Brain microvascular endothelial cell (primary cell): ENCODE data around the gene POU6F2.

Experiments used
- DNase-seq: peaks from one replicate; pipeline ENCODE4 v3.0.0-alpha.2; 2020
- H3K27ac ChIP-seq: fragments of 250-450 bp; sonication (Bioruptor Pico); 2 replicates; pipeline ENCODE4 v1.5.1; 2020; ENCODE audit warnings: mild to moderate bottlenecking, moderate library complexity
- H3K27me3 ChIP-seq: fragments of 250-450 bp; sonication (Bioruptor Pico); replicated peaks from 2 replicates; pipeline ENCODE4 v1.5.1; 2020; ENCODE audit warnings: mild to moderate bottlenecking
- H3K36me3 ChIP-seq: fragments of 250-450 bp; sonication (Bioruptor Pico); replicated peaks from 2 replicates; pipeline ENCODE4 v1.5.1; 2020; ENCODE audit warnings: mild to moderate bottlenecking
- H3K4me3 ChIP-seq: 2 replicates; pipeline ENCODE4 v1.5.1; 2011; ENCODE audit warnings: low read depth, mild to moderate bottlenecking, control low read depth, low read length, moderate library complexity
- CTCF ChIP-seq: IDR thresholded peaks from 2 replicates; pipeline ENCODE4 v1.5.1; 2011; ENCODE audit warnings: low read depth, mild to moderate bottlenecking, moderate library complexity, low read length, control low read depth, inconsistent platforms; ENCODE audit errors: missing control alignments
- in situ Hi-C: cut with HindIII; loops from 2 replicates; pipeline ENCODE4 v1.10.0; 2017; ENCODE audit warnings: low sequenced_read_pairs, low pct_ligation_motif_present

Gene POU6F2

DNA sequence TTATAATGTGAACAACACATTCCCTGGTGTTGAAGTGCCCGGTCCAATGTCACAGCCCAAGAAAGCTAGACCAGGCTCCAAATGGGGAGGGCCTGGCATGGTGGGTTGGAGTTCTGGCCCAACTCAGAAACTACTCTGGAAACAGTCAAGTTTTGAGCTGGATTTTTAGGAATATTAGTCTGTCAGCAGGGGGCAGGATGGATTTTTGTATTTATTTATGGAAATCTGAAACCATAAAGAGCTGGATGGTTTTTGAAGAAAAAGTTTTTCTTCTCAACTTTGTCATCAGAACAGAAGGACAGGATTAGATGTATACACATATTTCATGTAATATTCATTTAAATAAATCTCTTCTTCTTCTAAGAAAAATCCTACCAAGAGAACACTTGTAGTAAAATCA, 97.5 kb downstream of the POU6F2 start:
- no peak overlapping the region for H3K4me3 ChIP-seq
- H3K27me3 ChIP-seq, result no peaks in the 10 kb centered on the region
- H3K36me3 ChIP-seq, result no peaks in the 10 kb centered on the region
- DNase-seq, result no peak
- peak; percentile 4 for TF ChIP-seq CTCF
- no peak overlapping the region for H3K27ac ChIP-seq
- in situ Hi-C loops, result no loop called here

- Histone ChIP-seq H3K27me3 (peaks cover 2% of the 10 kb centered on the region), H3K4me3 (no peak overlapping the region), H3K36me3 (no peaks in the 10 kb centered on the region), H3K27ac (no peak overlapping the region)
- in situ Hi-C loops, result no loop called here
- DNase-seq, result no peak
- no peak for TF ChIP-seq CTCF
These were observed 106.1 kb downstream of the POU6F2 start for GRCh38 chr7:39083781-39084180.

DNA sequence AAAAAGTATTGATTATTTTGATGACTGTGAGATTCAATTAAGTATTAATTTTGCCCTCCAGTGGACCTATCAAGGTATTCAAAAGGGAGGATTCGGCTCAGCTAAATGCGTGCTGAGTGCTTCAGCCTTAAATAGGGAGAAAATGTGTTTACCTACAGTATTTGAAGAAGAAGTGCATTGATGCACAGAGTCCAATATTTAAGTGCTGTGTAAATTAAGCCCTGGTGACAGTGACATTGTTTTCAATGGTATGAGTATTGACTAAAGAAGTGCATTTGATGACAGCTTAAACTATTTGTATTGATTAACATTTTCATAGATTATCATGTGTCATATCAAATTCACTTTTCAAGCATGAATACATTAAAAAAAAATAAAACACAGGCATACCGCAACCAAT, 106.6 kb downstream of the POU6F2 start:
- TF ChIP-seq CTCF, result no peak
- Histone ChIP-seq H3K27me3 (peaks cover 2% of the 10 kb centered on the region), H3K36me3 (no peaks in the 10 kb centered on the region), H3K4me3 (no peak overlapping the region), H3K27ac (no peak overlapping the region)
- in situ Hi-C loops, result no loop called here
- no peak for DNase-seq

DNA sequence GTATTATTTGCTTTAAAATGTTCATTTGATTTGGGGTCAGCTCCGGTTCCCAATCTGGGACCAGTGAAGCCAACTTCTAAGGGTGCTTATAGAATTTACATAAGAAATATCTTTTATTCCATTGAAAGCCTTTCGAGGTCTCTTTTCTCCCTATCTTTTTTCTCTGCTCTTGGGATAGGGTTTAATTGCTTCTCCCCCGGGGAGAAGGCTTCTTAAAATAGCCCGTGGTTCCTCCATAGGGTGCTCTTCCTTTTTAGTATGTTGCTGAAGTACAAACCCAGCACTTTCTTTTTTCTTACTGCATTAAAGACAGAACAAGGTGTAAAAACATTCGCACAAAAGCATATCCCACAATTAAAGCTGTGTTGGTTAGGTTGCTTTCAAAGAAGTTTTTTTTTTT, 107.5 kb downstream of the POU6F2 start:
- H3K36me3 ChIP-seq, result no peaks in the 10 kb centered on the region
- in situ Hi-C loops, result no loop called here
- peaks cover 2% of the 10 kb centered on the region for H3K27me3 ChIP-seq
- DNase-seq, result no peak
- TF ChIP-seq CTCF, result no peak
- no peak overlapping the region for H3K4me3 ChIP-seq
- no peak overlapping the region for H3K27ac ChIP-seq

DNA sequence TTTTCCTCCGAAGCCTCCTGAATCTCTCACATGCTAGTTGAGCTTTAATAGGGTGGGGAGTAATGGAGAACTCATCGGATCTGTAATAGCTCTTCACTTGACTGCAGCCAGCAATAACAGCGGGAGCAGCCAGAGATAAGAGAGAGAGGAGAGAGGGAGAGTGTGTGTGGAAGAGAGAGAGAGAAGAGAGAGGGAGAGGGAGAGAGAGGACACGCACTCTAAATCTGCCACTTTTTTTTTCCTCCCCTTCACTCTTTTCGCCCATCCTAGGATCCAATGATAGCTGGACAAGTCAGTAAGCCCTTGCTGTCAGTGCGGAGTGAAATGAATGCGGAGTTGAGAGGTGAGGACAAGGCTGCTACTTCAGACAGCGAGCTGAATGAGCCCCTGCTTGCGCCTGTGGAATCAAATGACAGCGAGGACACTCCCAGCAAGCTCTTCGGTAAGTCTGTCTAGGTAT, 107.9 kb downstream of the POU6F2 start:
- TF ChIP-seq CTCF, result no peak
- H3K27ac ChIP-seq, result no peak overlapping the region
- no peaks in the 10 kb centered on the region for H3K36me3 ChIP-seq
- peak overlapping the region; percentile 32 for H3K4me3 ChIP-seq
- peak; percentile 6 for DNase-seq
- in situ Hi-C loops, result no loop called here
- H3K27me3 ChIP-seq, result peaks cover 2% of the 10 kb centered on the region

GRCh38 chr7:39086638-39087360, 109.1 kb downstream of the POU6F2 start:
- no peak overlapping the region for H3K27ac ChIP-seq
- H3K36me3 ChIP-seq, result no peaks in the 10 kb centered on the region
- TF ChIP-seq CTCF, result no peak
- in situ Hi-C loops, result no loop called here
- peaks cover 2% of the 10 kb centered on the region for H3K27me3 ChIP-seq
- no peak for DNase-seq
- no peak overlapping the region for H3K4me3 ChIP-seq
